Measurements from ENCODE around the gene DSCAML1.

The DSCAML1 gene

DNA sequence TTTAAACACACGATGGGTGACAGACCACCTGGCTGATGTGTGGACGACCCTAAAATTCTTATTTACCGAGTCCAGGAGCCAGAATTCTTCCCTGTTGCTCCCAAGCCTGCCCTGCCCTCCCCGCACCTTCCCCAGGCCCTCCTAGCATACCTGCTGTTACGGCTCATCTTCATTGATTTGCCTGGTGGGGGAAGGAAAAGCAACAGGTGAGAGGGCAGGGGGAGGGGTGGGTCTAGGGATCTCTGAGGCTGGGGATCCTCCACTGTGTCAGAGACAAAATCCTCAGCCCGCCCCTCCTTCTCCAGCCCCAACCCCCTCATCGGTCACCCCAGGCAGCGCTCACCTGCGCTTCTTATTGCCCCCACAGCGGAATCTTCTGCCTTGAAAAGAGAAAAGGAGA is 23.5 kb upstream of the DSCAML1 start:
- no peaks in the 10 kb centered on the region for H3K27me3 ChIP-seq
- no peaks in the 10 kb centered on the region for H3K9me3 ChIP-seq
- TF ChIP-seq, protein P1, sequence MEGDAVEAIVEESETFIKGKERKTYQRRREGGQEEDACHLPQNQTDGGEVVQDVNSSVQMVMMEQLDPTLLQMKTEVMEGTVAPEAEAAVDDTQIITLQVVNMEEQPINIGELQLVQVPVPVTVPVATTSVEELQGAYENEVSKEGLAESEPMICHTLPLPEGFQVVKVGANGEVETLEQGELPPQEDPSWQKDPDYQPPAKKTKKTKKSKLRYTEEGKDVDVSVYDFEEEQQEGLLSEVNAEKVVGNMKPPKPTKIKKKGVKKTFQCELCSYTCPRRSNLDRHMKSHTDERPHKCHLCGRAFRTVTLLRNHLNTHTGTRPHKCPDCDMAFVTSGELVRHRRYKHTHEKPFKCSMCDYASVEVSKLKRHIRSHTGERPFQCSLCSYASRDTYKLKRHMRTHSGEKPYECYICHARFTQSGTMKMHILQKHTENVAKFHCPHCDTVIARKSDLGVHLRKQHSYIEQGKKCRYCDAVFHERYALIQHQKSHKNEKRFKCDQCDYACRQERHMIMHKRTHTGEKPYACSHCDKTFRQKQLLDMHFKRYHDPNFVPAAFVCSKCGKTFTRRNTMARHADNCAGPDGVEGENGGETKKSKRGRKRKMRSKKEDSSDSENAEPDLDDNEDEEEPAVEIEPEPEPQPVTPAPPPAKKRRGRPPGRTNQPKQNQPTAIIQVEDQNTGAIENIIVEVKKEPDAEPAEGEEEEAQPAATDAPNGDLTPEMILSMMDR (IDR thresholded peaks at IDR 0.05; ENCODE audit: low read depth, low read length): no peak
- no peak for DNase-seq
- H3K4me3 ChIP-seq (ENCODE audit: low read depth, low read length): no peak overlapping the region
- H3K36me3 ChIP-seq: no peaks in the 10 kb centered on the region
- peaks cover 22% of the 10 kb centered on the region for H3K4me1 ChIP-seq

DNA sequence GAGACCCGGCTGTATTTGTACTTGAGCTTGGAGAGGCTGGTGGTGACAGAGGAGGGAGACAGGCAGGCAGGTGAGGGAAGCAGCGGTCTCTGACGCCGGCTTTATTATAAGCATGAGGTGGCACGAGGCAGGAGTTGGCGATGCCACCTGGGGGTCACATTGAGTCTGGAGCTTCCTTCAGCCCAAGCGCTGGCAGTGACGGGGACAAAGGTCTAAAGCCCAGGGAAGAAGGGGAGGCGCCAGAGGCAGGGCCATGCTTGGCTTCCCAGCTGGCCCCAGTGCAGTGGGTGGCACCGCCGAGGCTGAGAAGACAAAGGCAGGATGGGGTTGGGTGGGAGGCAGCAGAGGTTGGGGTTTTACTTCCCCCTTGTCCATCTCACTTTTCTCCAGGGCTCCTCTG is 23.1 kb upstream of the DSCAML1 start:
- Histone ChIP-seq H3K36me3 (no peaks in the 10 kb centered on the region), H3K4me3 (ENCODE audit: low read depth, low read length) (no peak overlapping the region), H3K4me1 (peaks cover 27% of the 10 kb centered on the region), H3K9me3 (no peaks in the 10 kb centered on the region), H3K27me3 (no peaks in the 10 kb centered on the region)
- no peak for DNase-seq
- TF ChIP-seq, protein P1 (IDR thresholded peaks at IDR 0.05; ENCODE audit: low read depth, low read length): no peak

GRCh38 chr11:117819096-117820040 is 22.4 kb upstream of the DSCAML1 start:
- TF ChIP-seq, protein P1 (IDR thresholded peaks at IDR 0.05; ENCODE audit: low read depth, low read length): peak; percentile 97
- H3K9me3 ChIP-seq: no peaks in the 10 kb centered on the region
- peaks cover 34% of the 10 kb centered on the region for H3K4me1 ChIP-seq
- H3K4me3 ChIP-seq (ENCODE audit: low read depth, low read length): no peak overlapping the region
- no peaks in the 10 kb centered on the region for H3K27me3 ChIP-seq
- peak; percentile 85 for DNase-seq
- H3K36me3 ChIP-seq: no peaks in the 10 kb centered on the region

- H3K36me3 ChIP-seq: no peaks in the 10 kb centered on the region
- H3K9me3 ChIP-seq: no peaks in the 10 kb centered on the region
- H3K4me3 ChIP-seq (ENCODE audit: low read depth, low read length): no peak overlapping the region
- H3K27me3 ChIP-seq: no peaks in the 10 kb centered on the region
- H3K4me1 ChIP-seq: peaks cover 36% of the 10 kb centered on the region
- no peak for DNase-seq
- TF ChIP-seq, protein P1 (IDR thresholded peaks at IDR 0.05; ENCODE audit: low read depth, low read length): no peak
Measured at GRCh38 chr11:117818041-117818873, 21.2 kb upstream of the DSCAML1 start.

GRCh38 chr11:117817368-117818040 is 20.5 kb upstream of the DSCAML1 start:
- H3K36me3 ChIP-seq: no peaks in the 10 kb centered on the region
- no peaks in the 10 kb centered on the region for H3K27me3 ChIP-seq
- DNase-seq: peak; percentile 86
- TF ChIP-seq, protein P1 (IDR thresholded peaks at IDR 0.05; ENCODE audit: low read depth, low read length): peak; percentile 100
- peaks cover 36% of the 10 kb centered on the region for H3K4me1 ChIP-seq
- H3K4me3 ChIP-seq (ENCODE audit: low read depth, low read length): peak overlapping the region; percentile 32
- no peaks in the 10 kb centered on the region for H3K9me3 ChIP-seq
